ENCODE data around the gene GATAD2A. TPM values are rescaled to one million over a fixed set of nuclear protein-coding genes. Genes with fewer than 3 reads are reported as not detected.
A peak's percentile ranks its signal among the peaks of the same experiment; 100 is the strongest.

The GATAD2A gene
- total and polyA plus RNA-seq, 2 donors (not counting 1 experiment from before 2014, with no cell fraction given): 31.7 to 63.5 TPM

DNA sequence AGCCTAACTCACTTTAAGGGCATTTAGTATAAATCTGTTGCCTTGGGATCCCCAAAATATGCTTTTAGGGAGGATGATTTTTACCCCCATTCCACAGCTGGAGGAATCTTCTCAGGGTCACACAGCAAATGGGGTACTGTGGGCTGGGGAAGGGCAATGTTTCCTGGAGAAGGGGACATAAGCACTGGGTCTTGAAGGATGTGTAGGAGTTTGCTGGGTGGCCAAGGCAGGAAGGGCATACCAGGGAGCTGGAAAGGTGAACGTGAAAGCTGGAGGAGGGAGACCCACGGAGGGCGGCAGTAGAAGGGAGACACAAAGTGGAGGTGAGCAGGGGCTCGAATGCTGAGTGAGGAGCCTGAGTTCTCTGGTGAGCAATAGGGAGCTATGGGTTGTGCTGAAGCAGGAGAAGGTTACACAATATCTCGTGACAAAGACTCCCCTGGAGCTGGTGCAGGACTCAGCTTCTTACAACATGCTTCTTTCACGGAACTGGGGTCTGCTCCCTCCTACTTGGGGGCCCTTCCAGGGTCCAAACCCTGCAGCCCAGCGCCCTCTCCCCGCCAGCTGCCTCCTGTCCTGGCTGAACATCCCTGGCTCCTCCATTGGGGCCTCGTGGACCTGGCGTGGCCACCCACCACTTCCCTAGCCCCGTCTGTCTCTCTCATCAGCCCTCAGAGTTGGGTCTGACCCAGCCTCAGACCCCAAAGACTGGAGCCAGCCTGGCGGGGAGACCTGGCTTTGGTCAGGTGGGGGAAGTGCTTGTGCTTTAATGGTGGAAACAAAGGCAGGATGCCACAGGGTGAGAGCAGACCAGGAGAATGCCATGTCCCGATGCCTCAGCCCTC is 143.7 kb downstream of the GATAD2A start:
- H2AFZ ChIP-seq (ENCODE audit: low read length): no peak overlapping the region
- H3K27me3 ChIP-seq (ENCODE audit: control insufficient read depth, insufficient read depth, low read length): peaks cover 7% of the 10 kb centered on the region
- DNase-seq (ENCODE audit: low read depth in 2 of 2): no peak
- H3K27ac ChIP-seq (ENCODE audit: insufficient read depth, low read length): no peak overlapping the region
- H3K4me3 ChIP-seq (replicated peaks in 1 of 4; ENCODE audit: control extremely low read depth in 1 of 4, insufficient read depth in 1 of 4, low read depth in 3 of 4, low read length in 4 of 4): no peak overlapping the region
- no peaks in the 10 kb centered on the region for H3K36me3 ChIP-seq (ENCODE audit: control insufficient read depth, insufficient read depth, low read length)
- H3K4me2 ChIP-seq (ENCODE audit: extremely low read depth, insufficient read depth, low read length): no peak overlapping the region
- no peaks in the 10 kb centered on the region for H3K9me3 ChIP-seq (ENCODE audit: control insufficient read depth, insufficient read depth, low read depth, low read length)
- H3K9ac ChIP-seq (ENCODE audit: insufficient read depth, low read length): no peak overlapping the region
- H4K20me1 ChIP-seq (ENCODE audit: control insufficient read depth, extremely low read depth, insufficient read depth, low read length): no peaks in the 10 kb centered on the region
- TF ChIP-seq, protein P1, sequence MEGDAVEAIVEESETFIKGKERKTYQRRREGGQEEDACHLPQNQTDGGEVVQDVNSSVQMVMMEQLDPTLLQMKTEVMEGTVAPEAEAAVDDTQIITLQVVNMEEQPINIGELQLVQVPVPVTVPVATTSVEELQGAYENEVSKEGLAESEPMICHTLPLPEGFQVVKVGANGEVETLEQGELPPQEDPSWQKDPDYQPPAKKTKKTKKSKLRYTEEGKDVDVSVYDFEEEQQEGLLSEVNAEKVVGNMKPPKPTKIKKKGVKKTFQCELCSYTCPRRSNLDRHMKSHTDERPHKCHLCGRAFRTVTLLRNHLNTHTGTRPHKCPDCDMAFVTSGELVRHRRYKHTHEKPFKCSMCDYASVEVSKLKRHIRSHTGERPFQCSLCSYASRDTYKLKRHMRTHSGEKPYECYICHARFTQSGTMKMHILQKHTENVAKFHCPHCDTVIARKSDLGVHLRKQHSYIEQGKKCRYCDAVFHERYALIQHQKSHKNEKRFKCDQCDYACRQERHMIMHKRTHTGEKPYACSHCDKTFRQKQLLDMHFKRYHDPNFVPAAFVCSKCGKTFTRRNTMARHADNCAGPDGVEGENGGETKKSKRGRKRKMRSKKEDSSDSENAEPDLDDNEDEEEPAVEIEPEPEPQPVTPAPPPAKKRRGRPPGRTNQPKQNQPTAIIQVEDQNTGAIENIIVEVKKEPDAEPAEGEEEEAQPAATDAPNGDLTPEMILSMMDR (conservative IDR thresholded peaks at IDR 0.05 in 1 of 2, IDR thresholded peaks at IDR 0.05 in 1 of 2; ENCODE audit: low read depth in 1 of 2, low read length in 2 of 2): no peak
- TF ChIP-seq EZH2 (IDR thresholded peaks at IDR 0.05; ENCODE audit: low read length, missing control alignments): no peak
- no peaks in the 10 kb centered on the region for H3K4me1 ChIP-seq (ENCODE audit: control insufficient read depth, extremely low read depth, insufficient read depth, low read length)
- H3K79me2 ChIP-seq (ENCODE audit: control insufficient read depth, insufficient read depth, low read length): no peaks in the 10 kb centered on the region

- H3K27ac ChIP-seq (ENCODE audit: insufficient read depth, low read length): no peak overlapping the region
Measured at GRCh38 chr19:19549804-19550464, 144.5 kb downstream of the GATAD2A start.

GRCh38 chr19:19550485-19550929 is 145.0 kb downstream of the GATAD2A start:
- DNase-seq (ENCODE audit: low read depth in 2 of 2): peak in 1 of 2 donors; percentile 92
- Histone ChIP-seq H3K4me3 (replicated peaks in 1 of 4; ENCODE audit: control extremely low read depth in 1 of 4, insufficient read depth in 1 of 4, low read depth in 3 of 4, low read length in 4 of 4) (no peak overlapping the region), H3K4me2 (ENCODE audit: extremely low read depth, insufficient read depth, low read length) (no peak overlapping the region), H3K9me3 (ENCODE audit: control insufficient read depth, insufficient read depth, low read depth, low read length) (no peaks in the 10 kb centered on the region), H3K27ac (ENCODE audit: insufficient read depth, low read length) (no peak overlapping the region), H3K79me2 (ENCODE audit: control insufficient read depth, insufficient read depth, low read length) (no peaks in the 10 kb centered on the region), H2AFZ (ENCODE audit: low read length) (no peak overlapping the region), H3K9ac (ENCODE audit: insufficient read depth, low read length) (no peak overlapping the region), H3K27me3 (ENCODE audit: control insufficient read depth, insufficient read depth, low read length) (peaks cover 7% of the 10 kb centered on the region), H4K20me1 (ENCODE audit: control insufficient read depth, extremely low read depth, insufficient read depth, low read length) (no peaks in the 10 kb centered on the region), H3K36me3 (ENCODE audit: control insufficient read depth, insufficient read depth, low read length) (no peaks in the 10 kb centered on the region), H3K4me1 (ENCODE audit: control insufficient read depth, extremely low read depth, insufficient read depth, low read length) (no peaks in the 10 kb centered on the region)
- TF ChIP-seq, protein P1 (conservative IDR thresholded peaks at IDR 0.05 in 1 of 2, IDR thresholded peaks at IDR 0.05 in 1 of 2; ENCODE audit: low read depth in 1 of 2, low read length in 2 of 2): no peak
- TF ChIP-seq EZH2 (IDR thresholded peaks at IDR 0.05; ENCODE audit: low read length, missing control alignments): no peak

More at GRCh38 chr19:19549804-19550464, 144.5 kb downstream of the GATAD2A start:
- DNase-seq (ENCODE audit: low read depth in 2 of 2): no peak
- no peak overlapping the region for H3K9ac ChIP-seq (ENCODE audit: insufficient read depth, low read length)
- no peak overlapping the region for H3K4me3 ChIP-seq (replicated peaks in 1 of 4; ENCODE audit: control extremely low read depth in 1 of 4, insufficient read depth in 1 of 4, low read depth in 3 of 4, low read length in 4 of 4)
- H3K4me1 ChIP-seq (ENCODE audit: control insufficient read depth, extremely low read depth, insufficient read depth, low read length): no peaks in the 10 kb centered on the region
- peaks cover 7% of the 10 kb centered on the region for H3K27me3 ChIP-seq (ENCODE audit: control insufficient read depth, insufficient read depth, low read length)
- no peaks in the 10 kb centered on the region for H3K9me3 ChIP-seq (ENCODE audit: control insufficient read depth, insufficient read depth, low read depth, low read length)
- H2AFZ ChIP-seq (ENCODE audit: low read length): no peak overlapping the region
- no peak overlapping the region for H3K4me2 ChIP-seq (ENCODE audit: extremely low read depth, insufficient read depth, low read length)
- H4K20me1 ChIP-seq (ENCODE audit: control insufficient read depth, extremely low read depth, insufficient read depth, low read length): no peaks in the 10 kb centered on the region
- H3K36me3 ChIP-seq (ENCODE audit: control insufficient read depth, insufficient read depth, low read length): no peaks in the 10 kb centered on the region
- TF ChIP-seq, protein P1 (conservative IDR thresholded peaks at IDR 0.05 in 1 of 2, IDR thresholded peaks at IDR 0.05 in 1 of 2; ENCODE audit: low read depth in 1 of 2, low read length in 2 of 2): no peak
- no peak for TF ChIP-seq EZH2 (IDR thresholded peaks at IDR 0.05; ENCODE audit: low read length, missing control alignments)
- H3K79me2 ChIP-seq (ENCODE audit: control insufficient read depth, insufficient read depth, low read length): no peaks in the 10 kb centered on the region

Data from fibroblast of lung (primary cell).